DOHH2 (cell line): ENCODE measurements around the gene ITGB8.

ENCODE experiments used
- H3F3A ChIP-seq: fragments of 200-600 bp; sonication (generic), shearing (Covaris generic); 2 replicates; pipeline ENCODE4 v1.6.0; 2016; ENCODE audit warnings: antibody characterized with exemption, mild to moderate bottlenecking; ENCODE audit not compliant: control insufficient read depth, insufficient read depth
- H3K27ac ChIP-seq: fragments of 200-600 bp; sonication (generic); 2 replicates; pipeline ENCODE4 v1.5.1; 2014; ENCODE audit warnings: low read depth, mild to moderate bottlenecking, low read length, moderate library complexity
- H3K27me3 ChIP-seq: fragments of 200-600 bp; sonication (generic); 2 replicates; pipeline ENCODE4 v1.6.1; 2014; ENCODE audit warnings: mild to moderate bottlenecking, low read length, mixed read lengths; ENCODE audit not compliant: control insufficient read depth
- H3K36me3 ChIP-seq: fragments of 200-600 bp; sonication (generic); 2 replicates; pipeline ENCODE4 v1.6.1; 2014; ENCODE audit warnings: mild to moderate bottlenecking, low read length, moderate library complexity, mixed read lengths; ENCODE audit not compliant: control insufficient read depth
- H3K4me1 ChIP-seq: fragments of 200-600 bp; sonication (generic); 2 replicates; pipeline ENCODE4 v1.6.1; 2014; ENCODE audit warnings: mild to moderate bottlenecking, low read length, mixed read lengths; ENCODE audit not compliant: control insufficient read depth
- H3K4me2 ChIP-seq: fragments of 200-600 bp; sonication (generic); 2 replicates; pipeline ENCODE4 v1.6.0; 2014; ENCODE audit warnings: mild to moderate bottlenecking, low read length, moderate library complexity
- H3K4me3 ChIP-seq: fragments of 200-600 bp; sonication (generic); 2 replicates; pipeline ENCODE4 v1.5.1; 2014; ENCODE audit warnings: mild to moderate bottlenecking, low read length, mixed read lengths
- H3K79me2 ChIP-seq: fragments of 200-600 bp; sonication (generic); 2 replicates; pipeline ENCODE4 v1.6.1; 2014; ENCODE audit warnings: mild to moderate bottlenecking, low read length, mixed read lengths; ENCODE audit not compliant: control insufficient read depth
- H3K9me2 ChIP-seq: fragments of 200-600 bp; sonication (generic); replicated peaks from 2 replicates; pipeline ENCODE4 v1.6.1; 2014; ENCODE audit warnings: mild to moderate bottlenecking, low read length, mixed read lengths; ENCODE audit not compliant: control insufficient read depth
- H3K9me3 ChIP-seq: fragments of 200-600 bp; sonication (generic); 2 replicates; pipeline ENCODE4 v1.6.1; 2014; ENCODE audit warnings: antibody characterized with exemption, low read length, mixed read lengths; ENCODE audit not compliant: control insufficient read depth, insufficient read depth
- H4K20me1 ChIP-seq: fragments of 200-600 bp; sonication (generic); 2 replicates; pipeline ENCODE4 v1.6.0; 2014; ENCODE audit warnings: low read depth, mild to moderate bottlenecking, antibody characterized with exemption, low read length, moderate library complexity; ENCODE audit not compliant: control insufficient read depth, insufficient read depth
- CTCF ChIP-seq: fragments of 200-600 bp; sonication (generic); IDR thresholded peaks from one replicate; pipeline ENCODE4 v1.5.1; 2014; ENCODE audit warnings: antibody characterized with exemption, mild to moderate bottlenecking, low read depth, low read length; ENCODE audit not compliant: poor library complexity, severe bottlenecking
- EZH2phosphoT487 ChIP-seq: fragments of 200-600 bp; sonication (generic); IDR thresholded peaks from 2 replicates; pipeline ENCODE4 v1.6.1; 2017; ENCODE audit warnings: borderline replicate concordance, mild to moderate bottlenecking, antibody characterized with exemption, low read length, moderate library complexity, mixed read lengths

ITGB8 gene

GRCh38 chr7:20381406-20382034 is 50.8 kb downstream of the ITGB8 start:
- Histone ChIP-seq H3K4me2 (no peak overlapping the region), H3K4me3 (no peak overlapping the region), H3K36me3 (no peaks in the 10 kb centered on the region), H3K27ac (no peak overlapping the region), H3F3A (no peaks in the 10 kb centered on the region), H3K79me2 (no peaks in the 10 kb centered on the region), H3K4me1 (no peaks in the 10 kb centered on the region), H4K20me1 (no peaks in the 10 kb centered on the region), H3K9me3 (no peaks in the 10 kb centered on the region), H3K9me2 (no peaks in the 10 kb centered on the region), H3K27me3 (peaks cover 3% of the 10 kb centered on the region; the same call in 1 of the 2 replicates)
- TF ChIP-seq CTCF (no peak), EZH2phosphoT487 (no peak)

GRCh38 chr7:20383351-20383750 is 52.7 kb downstream of the ITGB8 start:
- H3K4me3 ChIP-seq = no peak overlapping the region
- TF ChIP-seq CTCF (no peak), EZH2phosphoT487 (no peak)

GRCh38 chr7:20385126-20385525 is 54.4 kb downstream of the ITGB8 start:
- Histone ChIP-seq H3K4me2 (no peak overlapping the region), H3K9me3 (no peaks in the 10 kb centered on the region), H3K79me2 (no peaks in the 10 kb centered on the region), H3K4me1 (peaks cover 9% of the 10 kb centered on the region), H3K27me3 (peaks cover 3% of the 10 kb centered on the region; the same call in 1 of the 2 replicates), H3K36me3 (no peaks in the 10 kb centered on the region), H3K27ac (no peak overlapping the region), H4K20me1 (no peaks in the 10 kb centered on the region), H3K4me3 (no peak overlapping the region), H3K9me2 (no peaks in the 10 kb centered on the region), H3F3A (no peaks in the 10 kb centered on the region)
- TF ChIP-seq CTCF = no peak
- TF ChIP-seq EZH2phosphoT487 = no peak

More at GRCh38 chr7:20383351-20383750, 52.7 kb downstream of the ITGB8 start:
- no peaks in the 10 kb centered on the region for H4K20me1 ChIP-seq
- H3K27me3 ChIP-seq = peaks cover 3% of the 10 kb centered on the region; the same call in 1 of the 2 replicates
- no peaks in the 10 kb centered on the region for H3K4me1 ChIP-seq
- H3K9me2 ChIP-seq = no peaks in the 10 kb centered on the region
- no peak overlapping the region for H3K27ac ChIP-seq
- H3K36me3 ChIP-seq = no peaks in the 10 kb centered on the region
- H3K79me2 ChIP-seq = no peaks in the 10 kb centered on the region
- no peaks in the 10 kb centered on the region for H3K9me3 ChIP-seq
- no peaks in the 10 kb centered on the region for H3F3A ChIP-seq
- no peak overlapping the region for H3K4me2 ChIP-seq
